GM18868 (cell line): ENCODE data around the gene TOGARAM2.

Source experiments
- ATAC-seq: cut with Tn5 transposase; IDR thresholded peaks from one replicate; pipeline ENCODE4 v1.9.1; 2021; ENCODE audit warnings: mild to moderate bottlenecking, moderate library complexity; ENCODE audit not compliant: unreplicated experiment

TOGARAM2 gene

GRCh38 chr2:29051730-29052129 lies 70.6 kb downstream of the TOGARAM2 start:
- no peak for ATAC-seq

- ATAC-seq, result no peak
Measured at GRCh38 chr2:29052807-29053206, 71.7 kb downstream of the TOGARAM2 start.

- no peak for ATAC-seq
Measured at GRCh38 chr2:29053223-29053622, 72.1 kb downstream of the TOGARAM2 start.

- no peak for ATAC-seq
Measured at GRCh38 chr2:29053670-29054400, 72.7 kb downstream of the TOGARAM2 start.

GRCh38 chr2:29054430-29054829 lies 73.3 kb downstream of the TOGARAM2 start:
- no peak for ATAC-seq

- ATAC-seq, result no peak
Measured at GRCh38 chr2:29055601-29056000, 74.5 kb downstream of the TOGARAM2 start.

GRCh38 chr2:29056452-29056851 lies 75.4 kb downstream of the TOGARAM2 start:
- no peak for ATAC-seq

GRCh38 chr2:29057006-29057405 lies 75.9 kb downstream of the TOGARAM2 start:
- no peak for ATAC-seq

- ATAC-seq, result no peak
Measured at GRCh38 chr2:29059624-29060023, 78.5 kb downstream of the TOGARAM2 start.

GRCh38 chr2:29060441-29060840 lies 79.3 kb downstream of the TOGARAM2 start:
- ATAC-seq, result no peak

- ATAC-seq, result no peak
Measured at GRCh38 chr2:29061176-29061575, 80.1 kb downstream of the TOGARAM2 start.

GRCh38 chr2:29061616-29062015 lies 80.5 kb downstream of the TOGARAM2 start:
- ATAC-seq, result no peak

- no peak for ATAC-seq
Measured at GRCh38 chr2:29062371-29062770, 81.3 kb downstream of the TOGARAM2 start.

GRCh38 chr2:29063056-29063455 lies 82.0 kb downstream of the TOGARAM2 start:
- no peak for ATAC-seq

GRCh38 chr2:29063646-29064345 lies 82.7 kb downstream of the TOGARAM2 start:
- no peak for ATAC-seq

- no peak for ATAC-seq
Measured at GRCh38 chr2:29064346-29064715, 83.2 kb downstream of the TOGARAM2 start.

GRCh38 chr2:29064746-29065067 lies 83.6 kb downstream of the TOGARAM2 start:
- ATAC-seq, result no peak

- no peak for ATAC-seq
Measured at GRCh38 chr2:29065068-29065811, 84.1 kb downstream of the TOGARAM2 start.

- ATAC-seq, result no peak
Measured at GRCh38 chr2:29066271-29066860, 85.3 kb downstream of the TOGARAM2 start.

GRCh38 chr2:29066997-29067605 lies 86.0 kb downstream of the TOGARAM2 start:
- ATAC-seq, result no peak

GRCh38 chr2:29068513-29068912 lies 87.4 kb downstream of the TOGARAM2 start:
- ATAC-seq, result no peak
